Suprapubic skin (tissue), 4 donors: ENCODE results near the gene NAT16. TPM values are rescaled to one million over a fixed set of nuclear protein-coding genes. Genes with fewer than 3 reads are reported as not detected.

Experiments used
- DNase-seq, 2 donors: peaks; one replicate each; pipeline ENCODE4 v3.0.0-alpha.2; 2019; ENCODE audit warnings: low spot score in 2 of 2
- H3K27ac ChIP-seq: fragments of 200-600 bp; sonication (generic); one replicate; pipeline ENCODE4 v1.5.1; 2019
- H3K27me3 ChIP-seq: fragments of 200-600 bp; sonication (generic); one replicate; pipeline ENCODE4 v1.5.1; 2019
- H3K36me3 ChIP-seq: fragments of 200-600 bp; sonication (generic); one replicate; pipeline ENCODE4 v1.5.1; 2019
- H3K4me1 ChIP-seq: fragments of 200-600 bp; sonication (generic); one replicate; pipeline ENCODE4 v1.5.1; 2019
- H3K4me3 ChIP-seq: fragments of 200-600 bp; sonication (generic); one replicate; pipeline ENCODE4 v1.5.1; 2019; ENCODE audit warnings: mild to moderate bottlenecking
- H3K9me3 ChIP-seq: fragments of 200-600 bp; sonication (generic); one replicate; pipeline ENCODE4 v1.5.1; 2019
- CTCF ChIP-seq, 2 donors: fragments of 200-600 bp in 1 of 2; fragments of 450-650 bp in 1 of 2; sonication (generic) in 1 of 2; IDR thresholded peaks; one replicate each; pipeline ENCODE4 v1.5.1; 2016 to 2019; ENCODE audit warnings: antibody characterized with exemption in 2 of 2, mild to moderate bottlenecking in 1 of 2, moderate library complexity in 1 of 2
- EP300 ChIP-seq: sonication (generic); formaldehyde crosslinking; IDR thresholded peaks from one replicate; pipeline ENCODE4 v1.6.1; 2017; ENCODE audit warnings: antibody characterized with exemption
- POLR2A ChIP-seq, 2 donors: fragments of 450-650 bp; IDR thresholded peaks; one replicate each; pipeline ENCODE4 v1.6.1; 2017; ENCODE audit warnings: antibody characterized with exemption in 2 of 2, mild to moderate bottlenecking in 2 of 2, moderate library complexity in 2 of 2
- POLR2AphosphoS5 ChIP-seq, 3 donors: sonication (generic); formaldehyde crosslinking; IDR thresholded peaks; one replicate each; pipeline ENCODE4 v1.6.1; 2017; ENCODE audit warnings: antibody characterized with exemption in 3 of 3
- WGBS: methylation state at CpG from one replicate; pipeline ENCODE4 v1.1.5; 2018; 5-methylcytosine and 5-hydroxymethylcytosine counted together
- total RNA-seq, 4 donors: library from RNA; depleted of rRNA; stranded (reverse); fragments of >200 nt; gene quantifications; one replicate each; pipeline ENCODE4 v1.1.0, GENCODE V29; 2016

Gene NAT16
- total RNA-seq, 4 donors from 2014 or later, result not detected

- Histone ChIP-seq H3K9me3 (no peaks in the 10 kb centered on the region), H3K36me3 (peaks cover 4% of the 10 kb centered on the region), H3K27ac (no peak overlapping the region), H3K4me1 (peaks cover 44% of the 10 kb centered on the region), H3K27me3 (no peaks in the 10 kb centered on the region), H3K4me3 (peak overlapping the region; percentile 19)
- DNase-seq, result no peak
- WGBS, result 80% methylated on average over 13 of the region's 14 CpGs
- TF ChIP-seq POLR2AphosphoS5 (IDR thresholded peaks at IDR 0.05), result no peak
- no peak for TF ChIP-seq CTCF (IDR thresholded peaks at IDR 0.05)
- no peak for TF ChIP-seq EP300
- TF ChIP-seq POLR2A (IDR thresholded peaks at IDR 0.05), result no peak
Measured at GRCh38 chr7:101128040-101128834, 51.9 kb downstream of the NAT16 start.

GRCh38 chr7:101127460-101128039 lies 52.5 kb downstream of the NAT16 start:
- peaks cover 51% of the 10 kb centered on the region for H3K4me1 ChIP-seq
- H3K27ac ChIP-seq, result no peak overlapping the region
- H3K27me3 ChIP-seq, result no peaks in the 10 kb centered on the region
- 74% methylated on average over 3 of the region's 3 CpGs for WGBS
- H3K4me3 ChIP-seq, result peak overlapping the region; percentile 19
- no peak for TF ChIP-seq EP300
- no peak for TF ChIP-seq CTCF (IDR thresholded peaks at IDR 0.05)
- no peak for TF ChIP-seq POLR2AphosphoS5 (IDR thresholded peaks at IDR 0.05)
- no peak for TF ChIP-seq POLR2A (IDR thresholded peaks at IDR 0.05)
- peaks cover 4% of the 10 kb centered on the region for H3K36me3 ChIP-seq
- no peaks in the 10 kb centered on the region for H3K9me3 ChIP-seq
- no peak for DNase-seq

DNA sequence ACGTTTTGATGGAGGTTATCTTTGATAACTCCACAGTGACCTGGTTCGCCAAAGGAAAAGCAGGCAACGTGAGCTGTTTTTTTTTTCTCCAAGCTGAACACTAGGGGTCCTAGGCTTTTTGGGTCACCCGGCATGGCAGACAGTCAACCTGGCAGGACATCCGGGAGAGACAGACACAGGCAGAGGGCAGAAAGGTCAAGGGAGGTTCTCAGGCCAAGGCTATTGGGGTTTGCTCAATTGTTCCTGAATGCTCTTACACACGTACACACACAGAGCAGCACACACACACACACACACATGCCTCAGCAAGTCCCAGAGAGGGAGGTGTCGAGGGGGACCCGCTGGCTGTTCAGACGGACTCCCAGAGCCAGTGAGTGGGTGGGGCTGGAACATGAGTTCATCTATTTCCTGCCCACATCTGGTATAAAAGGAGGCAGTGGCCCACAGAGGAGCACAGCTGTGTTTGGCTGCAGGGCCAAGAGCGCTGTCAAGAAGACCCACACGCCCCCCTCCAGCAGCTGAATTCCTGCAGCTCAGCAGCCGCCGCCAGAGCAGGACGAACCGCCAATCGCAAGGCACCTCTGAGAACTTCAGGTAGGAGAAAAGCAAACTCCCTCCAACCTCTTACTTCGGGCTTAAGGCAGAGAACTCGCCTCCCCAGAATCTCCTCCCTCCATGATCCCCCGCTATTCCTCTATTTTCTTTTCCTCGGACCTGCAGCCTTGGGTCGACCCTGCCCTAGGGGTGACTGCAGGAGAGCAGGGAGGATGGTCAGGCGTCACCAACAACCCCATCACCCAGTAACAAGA lies 53.2 kb downstream of the NAT16 start, which contains the start of gene SERPINE1:
TSS of gene SERPINE1 (plus strand) at position 454 of the 809 bp plus-strand sequence. CDS start 1,290 bp downstream, outside the sequence.
- WGBS, result 6% methylated on average over 16 of the region's 22 CpGs

DNA sequence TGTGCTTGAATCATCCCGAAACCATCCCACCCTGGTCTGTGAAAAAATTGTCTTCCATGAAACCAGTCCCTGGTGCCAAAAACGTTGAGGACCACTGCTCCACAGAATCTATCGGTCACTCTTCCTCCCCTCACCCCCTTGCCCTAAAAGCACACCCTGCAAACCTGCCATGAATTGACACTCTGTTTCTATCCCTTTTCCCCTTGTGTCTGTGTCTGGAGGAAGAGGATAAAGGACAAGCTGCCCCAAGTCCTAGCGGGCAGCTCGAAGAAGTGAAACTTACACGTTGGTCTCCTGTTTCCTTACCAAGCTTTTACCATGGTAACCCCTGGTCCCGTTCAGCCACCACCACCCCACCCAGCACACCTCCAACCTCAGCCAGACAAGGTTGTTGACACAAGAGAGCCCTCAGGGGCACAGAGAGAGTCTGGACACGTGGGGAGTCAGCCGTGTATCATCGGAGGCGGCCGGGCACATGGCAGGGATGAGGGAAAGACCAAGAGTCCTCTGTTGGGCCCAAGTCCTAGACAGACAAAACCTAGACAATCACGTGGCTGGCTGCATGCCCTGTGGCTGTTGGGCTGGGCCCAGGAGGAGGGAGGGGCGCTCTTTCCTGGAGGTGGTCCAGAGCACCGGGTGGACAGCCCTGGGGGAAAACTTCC lies 54.0 kb downstream of the NAT16 start:
- H3K4me3 ChIP-seq, result peak overlapping the region; percentile 19
- peak overlapping the region; percentile 32 for H3K27ac ChIP-seq
- 28% methylated on average over 15 of the region's 15 CpGs for WGBS
- H3K27me3 ChIP-seq, result no peaks in the 10 kb centered on the region
- H3K9me3 ChIP-seq, result no peaks in the 10 kb centered on the region
- peaks cover 63% of the 10 kb centered on the region for H3K4me1 ChIP-seq
- no peak for TF ChIP-seq POLR2AphosphoS5 (IDR thresholded peaks at IDR 0.05)
- no peak for TF ChIP-seq EP300
- no peak for TF ChIP-seq CTCF (IDR thresholded peaks at IDR 0.05)
- no peak for TF ChIP-seq POLR2A (IDR thresholded peaks at IDR 0.05)
- peak; percentile 82 for DNase-seq
- H3K36me3 ChIP-seq, result no peaks in the 10 kb centered on the region

More for the DNA sequence above, 53.2 kb downstream of the NAT16 start, which contains the start of gene SERPINE1:
- peak within 1 kb of the TSS; percentile 32 for H3K27ac ChIP-seq
- DNase-seq, result peak; percentile 94 to 96
- TF ChIP-seq CTCF (IDR thresholded peaks at IDR 0.05) (peak in 1 of 2 donors; percentile 16), POLR2AphosphoS5 (IDR thresholded peaks at IDR 0.05) (peak in 1 of 3 donors; percentile 84), POLR2A (IDR thresholded peaks at IDR 0.05) (peak in 1 of 2 donors; percentile 69), EP300 (no peak)
- peaks cover 58% of the 10 kb centered on the region for H3K4me1 ChIP-seq
- peaks cover 2% of the 10 kb centered on the region for H3K36me3 ChIP-seq
- H3K9me3 ChIP-seq, result no peaks in the 10 kb centered on the region
- no peaks in the 10 kb centered on the region for H3K27me3 ChIP-seq
- peak within 1 kb of the TSS; percentile 19 for H3K4me3 ChIP-seq
